ENCODE results near the gene TNFAIP3.

TNFAIP3 gene

GRCh38 chr6:137912813-137913212 is 45.8 kb downstream of the TNFAIP3 start:
- in situ Hi-C loops (cut with MboI; ENCODE audit: low pct_unique_long_range_greater_than_20kb, low sequenced_read_pairs) = no loop called here
- no peak for DNase-seq

- in situ Hi-C loops (cut with MboI; ENCODE audit: low pct_unique_long_range_greater_than_20kb, low sequenced_read_pairs) = no loop called here
These were observed 46.4 kb downstream of the TNFAIP3 start for GRCh38 chr6:137913434-137913833.

GRCh38 chr6:137913996-137914529 is 47.0 kb downstream of the TNFAIP3 start:
- in situ Hi-C loops (cut with MboI; ENCODE audit: low pct_unique_long_range_greater_than_20kb, low sequenced_read_pairs) = no loop called here
- DNase-seq = no peak

More at GRCh38 chr6:137913434-137913833, 46.4 kb downstream of the TNFAIP3 start:
- no peak for DNase-seq

- DNase-seq = peak; percentile 72
- in situ Hi-C loops (cut with MboI; ENCODE audit: low pct_unique_long_range_greater_than_20kb, low sequenced_read_pairs) = no loop called here
These were observed 47.6 kb downstream of the TNFAIP3 start for GRCh38 chr6:137914530-137915193.

GRCh38 chr6:137915790-137916189 is 48.7 kb downstream of the TNFAIP3 start:
- in situ Hi-C loops (cut with MboI; ENCODE audit: low pct_unique_long_range_greater_than_20kb, low sequenced_read_pairs) = no loop called here
- no peak for DNase-seq

GRCh38 chr6:137917551-137918325 is 50.7 kb downstream of the TNFAIP3 start:
- DNase-seq = no peak
- in situ Hi-C loops (cut with MboI; ENCODE audit: low pct_unique_long_range_greater_than_20kb, low sequenced_read_pairs) = no loop called here

GRCh38 chr6:137919502-137919823 is 52.4 kb downstream of the TNFAIP3 start:
- in situ Hi-C loops (cut with MboI; ENCODE audit: low pct_unique_long_range_greater_than_20kb, low sequenced_read_pairs) = no loop called here
- no peak for DNase-seq

- in situ Hi-C loops (cut with MboI; ENCODE audit: low pct_unique_long_range_greater_than_20kb, low sequenced_read_pairs) = no loop called here
- DNase-seq = no peak
These were observed 53.0 kb downstream of the TNFAIP3 start for GRCh38 chr6:137919837-137920730.

GRCh38 chr6:137921823-137922222 is 54.8 kb downstream of the TNFAIP3 start:
- DNase-seq = no peak
- in situ Hi-C loops (cut with MboI; ENCODE audit: low pct_unique_long_range_greater_than_20kb, low sequenced_read_pairs) = no loop called here

- no peak for DNase-seq
- in situ Hi-C loops (cut with MboI; ENCODE audit: low pct_unique_long_range_greater_than_20kb, low sequenced_read_pairs) = no loop called here
These were observed 57.0 kb downstream of the TNFAIP3 start for GRCh38 chr6:137923866-137924653.

- in situ Hi-C loops (cut with MboI; ENCODE audit: low pct_unique_long_range_greater_than_20kb, low sequenced_read_pairs) = no loop called here
- no peak for DNase-seq
These were observed 58.2 kb downstream of the TNFAIP3 start for GRCh38 chr6:137925141-137925698.

- in situ Hi-C loops (cut with MboI; ENCODE audit: low pct_unique_long_range_greater_than_20kb, low sequenced_read_pairs) = no loop called here
- no peak for DNase-seq
These were observed 59.2 kb downstream of the TNFAIP3 start for GRCh38 chr6:137926207-137926731.

- DNase-seq = no peak
- in situ Hi-C loops (cut with MboI; ENCODE audit: low pct_unique_long_range_greater_than_20kb, low sequenced_read_pairs) = no loop called here
These were observed 59.9 kb downstream of the TNFAIP3 start for GRCh38 chr6:137926985-137927384.

GRCh38 chr6:137927777-137928218 is 60.7 kb downstream of the TNFAIP3 start:
- DNase-seq = peak; percentile 88
- in situ Hi-C loops (cut with MboI; ENCODE audit: low pct_unique_long_range_greater_than_20kb, low sequenced_read_pairs) = no loop called here

- DNase-seq = no peak
These were observed 61.2 kb downstream of the TNFAIP3 start for GRCh38 chr6:137928286-137928685.

GRCh38 chr6:137931849-137932465 is 64.9 kb downstream of the TNFAIP3 start:
- DNase-seq = no peak
- in situ Hi-C loops (cut with MboI; ENCODE audit: low pct_unique_long_range_greater_than_20kb, low sequenced_read_pairs) = no loop called here

More at GRCh38 chr6:137928286-137928685, 61.2 kb downstream of the TNFAIP3 start:
- in situ Hi-C loops (cut with MboI; ENCODE audit: low pct_unique_long_range_greater_than_20kb, low sequenced_read_pairs) = no loop called here
